Left kidney (tissue), 2 donors: ENCODE data around the gene CDC42. TPM values are rescaled to one million over a fixed set of nuclear protein-coding genes. Genes with fewer than 3 reads are reported as not detected.
A peak's percentile ranks its signal among the peaks of the same experiment; 100 is the strongest.
"Not testable (repeated sequence)": the region's sequence is repeated elsewhere in the genome, so short reads cannot be mapped to it uniquely, and the experiment has no call there.

Experiments
- DNase-seq: peaks from one replicate; pipeline ENCODE4 v3.0.0-alpha.2; 2013
- polyA plus RNA-seq: library from polyadenylated mRNA; unstranded; fragments of 120-200 nt; gene quantifications from one replicate; pipeline ENCODE4 v1.2.1, GENCODE V29; 2013; ENCODE audit not compliant: insufficient read length

The CDC42 gene
- polyA plus RNA-seq, 1 donor: 393 TPM

- no peak for DNase-seq
Observed at GRCh38 chr1:22074803-22075202, 22.3 kb downstream of the CDC42 start.

GRCh38 chr1:22075718-22076117, 23.2 kb downstream of the CDC42 start:
- no peak for DNase-seq

GRCh38 chr1:22076346-22076745, 23.8 kb downstream of the CDC42 start:
- DNase-seq: no peak

- no peak for DNase-seq
Observed at GRCh38 chr1:22077728-22078127, 25.2 kb downstream of the CDC42 start.

- no peak for DNase-seq
Observed at GRCh38 chr1:22078133-22078532, 25.6 kb downstream of the CDC42 start.

DNA sequence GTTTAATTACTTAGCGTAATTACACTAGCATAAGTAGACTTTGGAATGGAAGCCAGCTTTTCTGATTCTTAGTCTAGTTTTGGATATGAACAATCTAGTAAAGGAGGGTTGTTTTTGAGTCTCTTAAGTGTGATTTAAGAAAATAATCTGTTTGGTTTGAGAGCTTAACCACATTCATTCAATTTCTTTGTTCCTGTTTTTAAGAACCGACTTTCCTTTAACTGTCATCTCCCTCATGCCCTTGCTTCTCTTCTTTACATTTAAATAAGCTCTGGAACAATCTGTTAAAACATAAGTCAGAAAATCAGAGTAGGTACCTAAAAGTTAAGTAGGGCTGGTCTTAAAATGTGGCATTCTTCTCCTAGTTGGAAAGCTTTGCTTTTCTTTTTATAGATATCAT, 27.7 kb downstream of the CDC42 start:
- no peak for DNase-seq

DNA sequence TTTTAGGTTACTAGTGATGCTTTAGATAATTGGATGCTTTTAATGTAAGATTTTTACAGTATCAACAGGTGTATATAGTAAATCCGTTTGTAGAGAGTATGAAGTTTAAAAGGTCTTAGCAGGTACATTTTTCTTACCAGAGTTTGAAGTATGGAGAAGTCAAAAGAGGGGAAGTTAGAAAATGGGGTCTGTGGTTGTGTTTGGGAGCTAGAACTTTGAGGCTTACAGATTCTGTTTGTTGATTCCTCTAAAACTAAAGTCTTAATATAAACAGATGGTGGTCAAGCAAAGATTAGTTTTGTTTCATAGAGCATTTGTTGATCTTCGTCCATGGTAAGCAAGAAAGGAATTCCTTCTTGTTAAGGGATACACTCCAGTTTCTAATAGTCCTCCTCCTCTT, 35.8 kb downstream of the CDC42 start:
- no peak for DNase-seq

- no peak for DNase-seq
Observed at GRCh38 chr1:22089134-22089571, 36.6 kb downstream of the CDC42 start.

- DNase-seq: no peak
Observed at GRCh38 chr1:22089787-22090186, 37.3 kb downstream of the CDC42 start.

GRCh38 chr1:22090867-22091266, 38.4 kb downstream of the CDC42 start:
- DNase-seq: no peak

DNA sequence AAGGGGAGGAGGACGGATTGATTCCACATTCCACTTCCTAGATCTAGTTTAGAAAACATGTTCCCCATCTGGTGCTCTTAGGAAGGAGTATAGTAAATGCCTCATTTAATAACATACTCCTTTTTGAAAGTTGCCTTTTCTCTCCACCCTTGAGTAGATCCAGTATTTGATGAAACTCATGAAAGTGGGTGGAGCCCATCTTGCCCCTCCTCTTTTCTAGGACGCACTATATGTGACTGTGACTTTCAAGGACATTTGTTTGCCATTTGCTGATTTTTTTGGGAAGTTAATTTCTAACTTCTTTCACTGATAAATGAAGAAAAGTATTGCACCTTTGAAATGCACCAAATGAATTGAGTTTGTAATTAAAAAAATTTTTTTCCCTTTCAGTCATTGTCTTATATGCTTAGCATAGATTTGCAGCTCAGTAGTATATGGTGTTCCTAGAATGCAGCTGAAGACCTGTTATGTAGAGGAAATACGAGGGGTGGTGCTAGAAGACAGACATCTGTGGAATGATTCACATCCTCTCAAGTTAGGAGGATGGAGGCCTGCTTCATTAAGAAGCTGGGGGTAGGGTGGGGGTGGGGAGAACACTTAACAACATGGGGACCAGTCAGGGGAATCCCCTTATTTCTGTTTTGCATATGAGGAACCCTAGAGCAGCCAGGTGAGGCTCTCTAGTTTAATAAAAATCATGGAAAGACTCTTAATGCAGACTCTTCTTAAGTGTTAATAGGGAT, 39.7 kb downstream of the CDC42 start:
- DNase-seq: not testable (repeated sequence)

DNA sequence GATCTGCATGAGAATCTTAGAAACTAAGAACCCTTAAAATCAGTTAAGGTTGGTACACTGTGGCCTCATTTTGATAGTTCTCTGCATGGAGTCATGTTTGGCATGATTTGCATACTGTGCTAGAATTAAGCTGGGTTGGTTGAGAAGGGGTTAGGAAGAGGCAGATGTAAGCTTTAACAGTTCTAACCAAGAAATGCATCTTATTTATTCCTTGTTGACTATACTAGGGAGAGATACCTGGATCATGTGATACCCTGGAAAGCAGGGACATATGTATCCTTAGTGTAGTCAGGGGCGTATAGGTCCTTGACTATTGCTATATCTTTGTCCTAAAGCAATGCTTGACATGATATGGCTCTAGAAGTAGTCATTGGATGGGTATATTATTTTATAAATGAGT, 41.0 kb downstream of the CDC42 start:
- no peak for DNase-seq

GRCh38 chr1:22096036-22096435, 43.5 kb downstream of the CDC42 start:
- no peak for DNase-seq

GRCh38 chr1:22096463-22096862, 44.0 kb downstream of the CDC42 start:
- no peak for DNase-seq

GRCh38 chr1:22098752-22099151, 46.2 kb downstream of the CDC42 start:
- no peak for DNase-seq

DNA sequence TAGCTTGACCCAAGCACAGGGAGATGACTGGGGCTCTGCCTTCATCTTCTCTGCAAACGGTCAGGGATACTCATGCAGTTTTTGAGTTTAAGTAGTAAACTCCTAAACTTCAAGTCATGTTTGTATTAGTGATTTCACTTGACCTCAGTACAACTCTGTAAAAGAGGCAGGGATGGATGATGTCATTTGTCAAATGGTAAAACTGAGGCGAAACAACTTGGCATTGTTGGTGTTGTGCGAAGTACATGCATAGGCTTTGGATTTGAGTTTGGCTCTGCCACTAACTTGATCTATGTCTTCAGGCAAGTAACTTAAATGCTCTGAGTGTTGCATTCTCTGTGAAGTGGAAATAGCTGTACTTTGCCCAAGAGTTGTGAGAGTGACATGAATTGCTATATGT, 47.7 kb downstream of the CDC42 start:
- no peak for DNase-seq

GRCh38 chr1:22101199-22101598, 48.7 kb downstream of the CDC42 start:
- DNase-seq: no peak

DNA sequence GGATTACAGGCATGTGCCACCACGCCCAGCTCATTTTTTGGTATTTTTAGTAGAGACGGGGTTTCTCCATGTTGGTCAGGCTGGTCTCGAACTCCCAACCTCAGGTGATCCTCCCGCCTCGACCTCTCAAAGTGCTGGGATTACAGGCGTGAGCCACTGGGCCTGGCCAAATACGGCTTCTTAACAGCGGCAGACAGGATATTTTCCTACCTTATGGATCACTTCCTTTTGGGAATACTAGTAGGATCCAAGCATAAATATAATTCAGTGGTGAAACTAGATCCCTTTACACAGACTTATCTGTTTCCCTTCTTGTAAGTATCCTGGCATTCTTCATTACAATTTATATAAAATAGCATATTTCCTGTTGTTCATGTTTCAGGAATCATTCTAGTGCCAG, 49.5 kb downstream of the CDC42 start:
- DNase-seq: no peak

DNA sequence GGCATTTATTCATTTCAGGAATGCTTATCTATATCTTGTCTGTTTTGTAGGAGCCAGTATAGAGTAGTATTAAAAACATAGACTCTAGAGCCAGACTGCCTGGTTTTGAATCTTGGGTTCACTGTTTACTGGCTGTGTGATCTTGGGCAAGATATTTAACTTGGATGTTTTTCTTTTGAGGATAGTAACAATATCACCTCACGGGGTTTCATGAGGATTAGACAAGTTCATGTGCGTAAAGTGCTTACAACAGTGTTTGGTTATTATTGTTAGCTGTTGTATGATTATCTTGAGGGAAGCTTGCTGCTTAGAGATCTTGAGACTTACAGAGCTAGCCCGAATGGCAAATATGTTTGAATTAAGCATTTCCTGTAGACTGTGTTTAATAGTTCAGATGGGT, 50.2 kb downstream of the CDC42 start:
- DNase-seq: no peak

DNA sequence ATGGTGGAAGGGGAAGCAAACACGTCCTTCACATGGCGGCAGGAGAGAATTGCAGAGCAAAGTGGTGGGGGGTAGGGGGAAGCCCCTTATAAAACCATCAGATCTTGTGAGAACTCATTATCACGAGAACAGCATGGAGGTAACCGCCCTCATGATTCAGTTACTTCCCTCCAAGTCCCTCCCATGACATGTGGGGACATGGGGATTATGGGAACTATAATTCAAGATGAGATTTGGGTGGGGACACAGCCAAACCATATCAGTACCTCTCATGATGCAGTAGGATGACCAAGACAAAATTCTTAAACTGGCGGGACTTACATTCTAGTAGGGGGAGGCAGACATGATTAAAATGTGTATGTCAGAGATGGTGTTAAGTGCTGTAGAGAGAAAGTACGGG, 51.6 kb downstream of the CDC42 start:
- DNase-seq: no peak

GRCh38 chr1:22104865-22105437, 52.4 kb downstream of the CDC42 start:
- no peak for DNase-seq

GRCh38 chr1:22105611-22106207, 53.2 kb downstream of the CDC42 start:
- DNase-seq: peak; percentile 60

GRCh38 chr1:22107126-22107525, 54.6 kb downstream of the CDC42 start:
- no peak for DNase-seq
